A673 (cell line): ENCODE results near the gene KLF7. TPM values are rescaled to one million over a fixed set of nuclear protein-coding genes. Genes with fewer than 3 reads are reported as not detected.

ENCODE experiments used
- BruUV-seq: library from RNA; stranded (reverse); fragments of 400-500 nt; replicated peaks from 2 replicates; lab custom pipeline; 2021; lab: Mats Ljungman, UMichigan
- CTCF ChIA-PET: fragments of 300-600 bp; sonication (Branson Sonifier 250); formaldehyde crosslinking; loops from one replicate; lab custom pipeline; 2022; ENCODE audit warnings: antibody characterized with exemption; lab: Charles Lee
- POLR2A ChIA-PET: fragments of 300-600 bp; sonication (Branson Sonifier 250); formaldehyde crosslinking; loops from one replicate; lab custom pipeline; 2022; ENCODE audit warnings: antibody characterized with exemption; ENCODE audit not compliant: low non-redundant PET; lab: Charles Lee
- DNase-seq: peaks from one replicate; pipeline ENCODE4 v3.0.0-alpha.2; 2015; ENCODE audit warnings: low spot score
- H3K27ac ChIP-seq: fragments of 200-600 bp; sonication (generic); 2 replicates; pipeline ENCODE4 v1.5.1; 2016; ENCODE audit warnings: mixed run types, low read depth, mild to moderate bottlenecking, mixed read lengths, antibody characterized with exemption, low read length; ENCODE audit not compliant: poor library complexity, severe bottlenecking
- H3K27me3 ChIP-seq: fragments of 200-600 bp; sonication (generic); replicated peaks from 2 replicates; pipeline ENCODE4 v1.6.1; 2017; ENCODE audit warnings: mixed run types, low read depth, mild to moderate bottlenecking, mixed read lengths, antibody characterized with exemption, low read length; ENCODE audit not compliant: insufficient read depth, poor library complexity
- H3K36me3 ChIP-seq: fragments of 200-600 bp; sonication (generic); 2 replicates; pipeline ENCODE4 v1.6.1; 2016; ENCODE audit warnings: mixed run types, mild to moderate bottlenecking, mixed read lengths, antibody characterized with exemption, low read length; ENCODE audit not compliant: insufficient read depth, poor library complexity, severe bottlenecking
- H3K4me1 ChIP-seq: fragments of 200-600 bp; sonication (generic); 2 replicates; pipeline ENCODE4 v1.6.1; 2017; ENCODE audit warnings: mixed run types, mild to moderate bottlenecking, mixed read lengths, antibody characterized with exemption, low read length; ENCODE audit not compliant: insufficient read depth, poor library complexity, severe bottlenecking
- H3K4me3 ChIP-seq: fragments of 200-600 bp; sonication (generic); 2 replicates; pipeline ENCODE4 v1.5.1; 2016; ENCODE audit warnings: low read depth, mixed run types, mild to moderate bottlenecking, mixed read lengths, low read length; ENCODE audit not compliant: poor library complexity, severe bottlenecking
- H3K9me3 ChIP-seq: fragments of 200-600 bp; sonication (generic); 2 replicates; pipeline ENCODE4 v1.6.1; 2016; ENCODE audit warnings: mixed run types, low read depth, mild to moderate bottlenecking, mixed read lengths, antibody characterized with exemption, low read length; ENCODE audit not compliant: poor library complexity, severe bottlenecking
- CTCF ChIP-seq: fragments of 300-800, 200-600 bp; sonication (generic); conservative IDR thresholded peaks from 2 replicates; pipeline ENCODE4 v1.5.1; 2017; ENCODE audit warnings: low read depth, mild to moderate bottlenecking, antibody characterized with exemption, low read length, moderate library complexity, mixed read lengths
- EZH2 ChIP-seq: fragments of 200-600 bp; sonication (generic); IDR thresholded peaks from 2 replicates; pipeline ENCODE4 v1.6.1; 2017; ENCODE audit warnings: borderline replicate concordance, low read depth, mild to moderate bottlenecking, mixed read lengths, antibody characterized with exemption, low read length; ENCODE audit not compliant: poor library complexity, severe bottlenecking
- intact Hi-C: fragments of 100-400 bp; cut with micrococcal nuclease; formaldehyde crosslinking; loops from one replicate; pipeline ENCODE4 v1.10.0; 2022; ENCODE audit not compliant: unreplicated experiment
- total RNA-seq: library from RNA; stranded (reverse); gene quantifications from 2 replicates; pipeline ENCODE4 v1.2.3, GENCODE V29; 2021

KLF7 gene
- total RNA-seq, 1 experiment from 2014 or later: 16.4 TPM

DNA sequence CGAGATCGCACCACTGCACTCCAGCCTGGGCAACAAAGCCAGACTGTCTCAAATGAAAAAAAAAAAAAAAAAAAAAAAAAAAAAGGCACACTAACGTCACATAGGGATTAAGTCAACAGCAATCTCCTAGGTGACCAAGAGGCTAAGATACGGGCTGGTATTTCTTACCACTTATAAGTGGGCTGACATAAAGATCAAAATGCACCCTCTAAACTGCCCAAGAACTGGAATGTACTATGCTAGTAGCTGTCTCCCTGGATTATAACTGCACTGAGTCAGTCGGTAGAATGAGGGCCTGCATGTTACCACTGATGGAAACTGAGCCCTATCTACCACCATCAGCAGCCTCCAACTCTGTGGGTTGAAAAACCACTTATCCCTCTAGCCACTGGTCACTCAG, 80.6 kb downstream of the KLF7 start:
- DNase-seq: no peak
- BruUV-seq: no TSS peak
- Histone ChIP-seq H3K27me3 (no peaks in the 10 kb centered on the region), H3K36me3 (no peaks in the 10 kb centered on the region), H3K4me3 (no peak overlapping the region), H3K4me1 (peaks cover 5% of the 10 kb centered on the region), H3K27ac (no peak overlapping the region), H3K9me3 (no peaks in the 10 kb centered on the region)
- CTCF ChIA-PET: no interaction called here
- no peak for TF ChIP-seq EZH2
- no peak for TF ChIP-seq CTCF
- POLR2A ChIA-PET: no interaction called here
- intact Hi-C loops: no loop called here

- H3K9me3 ChIP-seq: no peaks in the 10 kb centered on the region
- H3K27me3 ChIP-seq: no peaks in the 10 kb centered on the region
- TF ChIP-seq EZH2 (no peak), CTCF (no peak)
- no peak overlapping the region for H3K27ac ChIP-seq
- BruUV-seq: no TSS peak
- no peak for DNase-seq
- no peaks in the 10 kb centered on the region for H3K36me3 ChIP-seq
- CTCF ChIA-PET: no interaction called here
- intact Hi-C loops: no loop called here
- H3K4me3 ChIP-seq: no peak overlapping the region
- H3K4me1 ChIP-seq: peaks cover 5% of the 10 kb centered on the region
- POLR2A ChIA-PET: no interaction called here
Observed at GRCh38 chr2:207083361-207084110, 82.2 kb downstream of the KLF7 start.

DNA sequence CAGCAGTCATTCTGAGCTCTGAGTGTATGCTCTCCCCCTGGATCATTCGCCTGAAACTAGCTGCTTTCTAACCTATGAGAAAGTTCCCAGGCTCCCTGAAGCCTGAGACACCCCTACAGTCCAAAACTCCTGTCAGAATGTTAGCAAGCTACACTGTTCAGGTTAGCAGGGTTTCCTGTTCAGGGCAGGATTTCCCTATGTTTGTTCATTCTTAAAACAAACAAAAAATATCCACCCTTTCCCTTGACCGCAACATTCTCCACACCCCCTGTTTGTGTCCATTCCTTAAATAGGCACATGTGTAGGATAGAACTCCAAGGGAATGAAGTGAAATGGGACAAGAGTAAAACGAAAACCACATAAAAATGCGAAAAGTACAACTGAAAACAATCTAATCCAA, 83.1 kb downstream of the KLF7 start:
- CTCF ChIA-PET: no interaction called here
- no TSS peak for BruUV-seq
- POLR2A ChIA-PET: no interaction called here
- no peaks in the 10 kb centered on the region for H3K27me3 ChIP-seq
- H3K36me3 ChIP-seq: no peaks in the 10 kb centered on the region
- no peak for DNase-seq
- H3K4me1 ChIP-seq: peaks cover 3% of the 10 kb centered on the region
- H3K4me3 ChIP-seq: no peak overlapping the region
- no peak overlapping the region for H3K27ac ChIP-seq
- TF ChIP-seq CTCF (no peak), EZH2 (no peak)
- no peaks in the 10 kb centered on the region for H3K9me3 ChIP-seq
- intact Hi-C loops: no loop called here
